Measurements from ENCODE around the gene CDKN2C. TPM values are rescaled to one million over a fixed set of nuclear protein-coding genes. Genes with fewer than 3 reads are reported as not detected.
A peak's percentile ranks its signal among the peaks of the same experiment; 100 is the strongest.

CDKN2C gene
- total and polyA plus RNA-seq, 2 experiments from 2014 or later: 11.7 to 17.3 TPM

DNA sequence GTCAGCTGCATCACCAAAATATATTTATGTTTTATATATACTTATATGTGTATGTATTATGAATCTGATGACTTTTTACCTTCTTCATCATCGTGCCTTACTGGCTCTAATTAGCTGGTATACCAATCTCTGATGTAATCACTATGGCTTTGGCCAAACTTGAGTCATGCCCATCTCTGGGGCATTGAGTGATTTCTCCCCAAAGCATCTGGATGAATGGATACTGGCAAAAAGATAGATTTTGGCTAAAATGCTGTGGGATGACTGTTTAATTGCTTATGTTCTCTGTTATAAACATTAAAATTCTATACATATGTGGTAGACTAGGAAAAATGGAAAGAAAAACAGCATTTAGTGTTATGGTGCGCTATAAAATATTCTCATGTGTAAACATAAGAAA is 19.6 kb downstream of the CDKN2C start:
- no peaks in the 10 kb centered on the region for H3F3A ChIP-seq (ENCODE audit: insufficient read depth)
- no peak overlapping the region for H3K4me2 ChIP-seq (ENCODE audit: unreplicated experiment)
- peak; percentile 83 for DNase-seq
- WGBS, 2 experiments (ENCODE audit: low coverage in 1 of 2, low lambda C conversion rate in 2 of 2, missing lambda C conversion rate in 2 of 2): 65 to 66% methylated on average over 2 of the region's 2 CpGs
- H3K9me3 ChIP-seq (ENCODE audit: low read depth): no peaks in the 10 kb centered on the region
- H3K9me2 ChIP-seq (ENCODE audit: insufficient read depth): no peaks in the 10 kb centered on the region
- H3K9ac ChIP-seq: no peak overlapping the region
- H3K4me1 ChIP-seq (ENCODE audit: insufficient read depth): peaks cover 7% of the 10 kb centered on the region
- no peak for TF ChIP-seq EZH2 (IDR thresholded peaks at IDR 0.05; ENCODE audit: insufficient read depth, poor library complexity, severe bottlenecking)
- no peak for TF ChIP-seq EZH2phosphoT487 (IDR thresholded peaks at IDR 0.05; ENCODE audit: insufficient read depth, low read depth)
- no peaks in the 10 kb centered on the region for H3K27me3 ChIP-seq (replicated peaks; ENCODE audit: insufficient read depth)
- no peak overlapping the region for H3K27ac ChIP-seq
- no peaks in the 10 kb centered on the region for H4K20me1 ChIP-seq (ENCODE audit: insufficient read depth)
- no peaks in the 10 kb centered on the region for H3K79me2 ChIP-seq (ENCODE audit: insufficient read depth)
- no peak overlapping the region for H2AFZ ChIP-seq
- H3K4me3 ChIP-seq: no peak overlapping the region
- in situ Hi-C loops (cut with MboI): no loop called here
- H3K36me3 ChIP-seq (ENCODE audit: low read depth): no peaks in the 10 kb centered on the region

DNA sequence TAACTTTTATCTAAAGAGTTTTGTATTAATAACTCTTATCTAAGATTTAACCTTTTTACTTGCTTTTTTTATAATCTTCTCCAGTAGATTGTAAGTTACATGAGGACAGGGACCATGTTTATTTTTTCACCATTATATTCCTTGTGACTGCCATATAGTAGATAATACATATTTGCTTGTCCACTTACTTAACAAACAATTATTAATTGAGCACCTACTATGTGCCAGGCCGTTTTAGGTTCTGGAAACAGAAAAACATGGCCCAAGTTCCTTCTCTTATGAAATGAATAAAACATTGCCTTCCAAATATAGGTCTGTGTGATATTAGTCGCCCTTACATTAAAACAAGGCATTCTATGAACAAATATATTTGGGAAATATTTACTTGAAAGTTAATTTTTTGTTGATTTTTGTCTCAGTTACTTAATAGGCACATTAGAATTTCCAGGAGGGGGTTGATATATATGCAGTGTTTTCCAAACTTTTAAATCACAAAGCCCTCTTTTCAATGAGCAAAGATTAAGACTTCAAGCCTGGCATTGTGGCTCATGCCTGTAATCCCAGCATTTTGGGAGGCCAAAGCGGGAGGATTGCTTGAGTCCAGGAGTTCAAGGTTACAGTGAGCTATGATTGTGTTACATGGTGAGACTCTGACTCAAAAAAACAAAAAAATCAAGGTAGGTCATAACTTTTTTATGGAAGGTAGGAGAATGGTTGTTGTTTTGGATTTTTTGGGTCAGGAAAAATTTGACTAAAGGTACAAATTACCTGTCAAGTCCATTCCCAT is 22.7 kb downstream of the CDKN2C start:
- Histone ChIP-seq H3K4me1 (ENCODE audit: insufficient read depth) (peaks cover 7% of the 10 kb centered on the region), H3K4me2 (ENCODE audit: unreplicated experiment) (no peak overlapping the region), H3K27ac (no peak overlapping the region), H3K36me3 (ENCODE audit: low read depth) (no peaks in the 10 kb centered on the region), H4K20me1 (ENCODE audit: insufficient read depth) (no peaks in the 10 kb centered on the region), H3K27me3 (replicated peaks; ENCODE audit: insufficient read depth) (no peaks in the 10 kb centered on the region), H3K9ac (no peak overlapping the region), H3K4me3 (no peak overlapping the region), H3K9me3 (ENCODE audit: low read depth) (no peaks in the 10 kb centered on the region), H2AFZ (no peak overlapping the region), H3K9me2 (ENCODE audit: insufficient read depth) (no peaks in the 10 kb centered on the region), H3K79me2 (ENCODE audit: insufficient read depth) (no peaks in the 10 kb centered on the region), H3F3A (ENCODE audit: insufficient read depth) (no peaks in the 10 kb centered on the region)
- 82 to 89% methylated on average over 3 of the region's 3 CpGs for WGBS, 2 experiments (ENCODE audit: low coverage in 1 of 2, low lambda C conversion rate in 2 of 2, missing lambda C conversion rate in 2 of 2)
- no peak for DNase-seq
- TF ChIP-seq EZH2 (IDR thresholded peaks at IDR 0.05; ENCODE audit: insufficient read depth, poor library complexity, severe bottlenecking) (no peak), EZH2phosphoT487 (IDR thresholded peaks at IDR 0.05; ENCODE audit: insufficient read depth, low read depth) (no peak)
- in situ Hi-C loops (cut with MboI): no loop called here

DNA sequence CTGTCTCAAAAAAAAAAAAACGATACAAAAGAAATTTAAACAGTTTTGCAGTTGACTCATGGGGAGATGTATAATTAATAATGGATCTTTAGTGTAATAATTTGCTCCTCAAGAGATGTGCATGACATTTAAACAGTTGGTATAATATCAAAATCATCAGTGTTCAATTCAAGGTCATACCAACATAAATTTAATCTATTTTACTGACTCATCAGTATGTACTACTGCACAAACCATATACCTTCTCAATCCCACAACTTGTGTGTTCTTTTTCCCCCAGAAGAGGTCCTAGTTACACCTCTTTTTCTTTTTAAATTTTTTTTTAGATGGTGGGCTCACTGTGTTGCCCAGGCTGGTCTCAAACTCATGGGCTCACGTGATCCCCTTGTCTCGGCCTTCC is 23.6 kb downstream of the CDKN2C start:
- Histone ChIP-seq H3K4me2 (ENCODE audit: unreplicated experiment) (no peak overlapping the region), H3K79me2 (ENCODE audit: insufficient read depth) (no peaks in the 10 kb centered on the region), H3K9me2 (ENCODE audit: insufficient read depth) (no peaks in the 10 kb centered on the region), H2AFZ (no peak overlapping the region), H4K20me1 (ENCODE audit: insufficient read depth) (no peaks in the 10 kb centered on the region), H3K36me3 (ENCODE audit: low read depth) (no peaks in the 10 kb centered on the region), H3K9ac (no peak overlapping the region), H3K27me3 (replicated peaks; ENCODE audit: insufficient read depth) (no peaks in the 10 kb centered on the region), H3K4me3 (no peak overlapping the region), H3K4me1 (ENCODE audit: insufficient read depth) (peaks cover 7% of the 10 kb centered on the region), H3K27ac (no peak overlapping the region), H3F3A (ENCODE audit: insufficient read depth) (no peaks in the 10 kb centered on the region), H3K9me3 (ENCODE audit: low read depth) (no peaks in the 10 kb centered on the region)
- WGBS, 2 experiments (ENCODE audit: low coverage in 1 of 2, low lambda C conversion rate in 2 of 2, missing lambda C conversion rate in 2 of 2): 96 to 98% methylated on average over 3 of the region's 3 CpGs
- DNase-seq: no peak
- TF ChIP-seq EZH2phosphoT487 (IDR thresholded peaks at IDR 0.05; ENCODE audit: insufficient read depth, low read depth) (no peak), EZH2 (IDR thresholded peaks at IDR 0.05; ENCODE audit: insufficient read depth, poor library complexity, severe bottlenecking) (no peak)
- in situ Hi-C loops (cut with MboI): no loop called here

DNA sequence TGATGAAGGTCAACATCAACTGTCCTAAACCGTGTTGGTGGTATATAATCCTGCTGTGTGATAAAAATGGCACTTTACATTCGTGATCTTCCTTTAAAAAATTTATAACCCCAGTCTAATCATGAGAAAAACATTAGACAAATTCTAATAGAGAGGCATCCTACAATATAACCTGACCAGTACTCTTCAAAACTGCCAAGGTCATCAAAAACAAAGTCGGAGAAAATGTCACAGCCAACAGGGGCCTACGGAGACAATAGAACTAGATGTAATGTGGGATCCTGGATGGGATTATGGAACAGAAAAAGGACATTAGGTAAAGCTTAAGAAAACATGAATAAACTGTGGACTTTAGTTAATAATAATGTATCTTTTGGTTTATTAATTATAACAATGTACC is 25.0 kb downstream of the CDKN2C start:
- no peak overlapping the region for H3K9ac ChIP-seq
- H3K4me2 ChIP-seq (ENCODE audit: unreplicated experiment): no peak overlapping the region
- H3K9me3 ChIP-seq (ENCODE audit: low read depth): no peaks in the 10 kb centered on the region
- no peaks in the 10 kb centered on the region for H3K27me3 ChIP-seq (replicated peaks; ENCODE audit: insufficient read depth)
- H3K79me2 ChIP-seq (ENCODE audit: insufficient read depth): no peaks in the 10 kb centered on the region
- H3K36me3 ChIP-seq (ENCODE audit: low read depth): no peaks in the 10 kb centered on the region
- TF ChIP-seq EZH2 (IDR thresholded peaks at IDR 0.05; ENCODE audit: insufficient read depth, poor library complexity, severe bottlenecking) (no peak), EZH2phosphoT487 (IDR thresholded peaks at IDR 0.05; ENCODE audit: insufficient read depth, low read depth) (no peak)
- no peaks in the 10 kb centered on the region for H4K20me1 ChIP-seq (ENCODE audit: insufficient read depth)
- H3K27ac ChIP-seq: no peak overlapping the region
- no peaks in the 10 kb centered on the region for H3K9me2 ChIP-seq (ENCODE audit: insufficient read depth)
- H2AFZ ChIP-seq: no peak overlapping the region
- in situ Hi-C loops (cut with MboI): no loop called here
- H3K4me1 ChIP-seq (ENCODE audit: insufficient read depth): peaks cover 4% of the 10 kb centered on the region
- H3K4me3 ChIP-seq: no peak overlapping the region
- 80 to 81% methylated on average over 4 of the region's 4 CpGs for WGBS, 2 experiments (ENCODE audit: low coverage in 1 of 2, low lambda C conversion rate in 2 of 2, missing lambda C conversion rate in 2 of 2)
- DNase-seq: no peak
- no peaks in the 10 kb centered on the region for H3F3A ChIP-seq (ENCODE audit: insufficient read depth)

Data from GM23248 (cell line).